Measurements from ENCODE around the gene SPEN. TPM values are rescaled to one million over a fixed set of nuclear protein-coding genes. Genes with fewer than 3 reads are reported as not detected.

SPEN gene
- total and polyA plus RNA-seq, 9 of the 15 experiments (the other 6 are each of a cell fraction or from before 2014, with no cell fraction given): 5.7 to 87.5 (median 27.2) TPM

- peak in 1 of 2 experiments; percentile 12; a peak in 2 of 4 replicates for TF ChIP-seq RCOR1 (IDR thresholded peaks at IDR 0.05; ENCODE audit: borderline replicate concordance in 1 of 2, low read depth in 2 of 2, low read length in 2 of 2)
- TF ChIP-seq ETV1 (tag; conservative IDR thresholded peaks at IDR 0.05; ENCODE audit: low read depth): peak; percentile 36
- peak; percentile 8 to 46 for TF ChIP-seq NRF1 (conservative IDR thresholded peaks at IDR 0.05 in 1 of 2, IDR thresholded peaks at IDR 0.05 in 1 of 2)
- no peak for TF ChIP-seq THAP7 (CRISPR knock-in tag; IDR thresholded peaks at IDR 0.05)
- TF ChIP-seq RREB1 (CRISPR knock-in tag; IDR thresholded peaks at IDR 0.05): peak; percentile 33
- peak; percentile 35; the same call in 1 of the 2 replicates for TF ChIP-seq TFAP4 (CRISPR knock-in tag; IDR thresholded peaks at IDR 0.05; ENCODE audit: borderline replicate concordance)
- TF ChIP-seq GATAD2A (IDR thresholded peaks at IDR 0.05): 0 out of 2 replicates have a peak, but pooled peaks have one; percentile 66
- peak; percentile 69 for TF ChIP-seq LEF1 (IDR thresholded peaks at IDR 0.05)
Observed at GRCh38 chr1:15799928-15800835, 47.3 kb upstream of the SPEN start (continued).

Data from K562 (cell line).